H7 (cell line): Measurements from ENCODE around the gene ABCF2. TPM values are rescaled to one million over a fixed set of nuclear protein-coding genes. Genes with fewer than 3 reads are reported as not detected.

Experiments used
- DNase-seq: peaks from one replicate; pipeline ENCODE4 v3.0.0; 2012
- H3K27me3 ChIP-seq: 2 replicates; pipeline ENCODE4 v1.6.0; 2011; ENCODE audit warnings: mild to moderate bottlenecking, low read length; ENCODE audit not compliant: control insufficient read depth, insufficient read depth
- H3K36me3 ChIP-seq: replicated peaks from 2 replicates; pipeline ENCODE4 v1.5.1; 2011; ENCODE audit warnings: low read length; ENCODE audit not compliant: control insufficient read depth, insufficient read depth
- H3K4me3 ChIP-seq: 2 replicates; pipeline ENCODE4 v1.5.1; 2011; ENCODE audit warnings: low read depth, mild to moderate bottlenecking, control low read depth, low read length, moderate library complexity; ENCODE audit not compliant: insufficient read depth
- total RNA-seq: library from RNA; depleted of rRNA; stranded (reverse); fragments of >200 nt; shearing (Covaris generic); gene quantifications from 2 replicates; pipeline ENCODE4 v1.2.3, GENCODE V29; 2014

The ABCF2 gene
- total RNA-seq, 1 experiment from 2014 or later, result 47.3 TPM

- peaks cover 3% of the 10 kb centered on the region; the same call in 1 of the 2 replicates for H3K27me3 ChIP-seq
- H3K4me3 ChIP-seq, result no peak overlapping the region
- no peaks in the 10 kb centered on the region for H3K36me3 ChIP-seq
- DNase-seq, result peak; percentile 61
These were observed 35.5 kb downstream of the ABCF2 start for GRCh38 chr7:151191544-151191943.

GRCh38 chr7:151189038-151189437, 38.0 kb downstream of the ABCF2 start:
- H3K27me3 ChIP-seq, result peaks cover 3% of the 10 kb centered on the region; the same call in 1 of the 2 replicates
- DNase-seq, result no peak
- no peak overlapping the region for H3K4me3 ChIP-seq
- H3K36me3 ChIP-seq, result no peaks in the 10 kb centered on the region

GRCh38 chr7:151188252-151188542, 38.8 kb downstream of the ABCF2 start:
- Histone ChIP-seq H3K36me3 (no peaks in the 10 kb centered on the region), H3K27me3 (peaks cover 3% of the 10 kb centered on the region; the same call in 1 of the 2 replicates), H3K4me3 (no peak overlapping the region)
- no peak for DNase-seq

GRCh38 chr7:151187409-151188251, 39.4 kb downstream of the ABCF2 start:
- Histone ChIP-seq H3K36me3 (no peaks in the 10 kb centered on the region), H3K4me3 (no peak overlapping the region), H3K27me3 (peaks cover 3% of the 10 kb centered on the region; the same call in 1 of the 2 replicates)
- no peak for DNase-seq

- no peak for DNase-seq
- H3K27me3 ChIP-seq, result peaks cover 3% of the 10 kb centered on the region; the same call in 1 of the 2 replicates
- no peaks in the 10 kb centered on the region for H3K36me3 ChIP-seq
- no peak within 1 kb of the TSS for H3K4me3 ChIP-seq
These were observed 40.2 kb downstream of the ABCF2 start, which contains the start of gene ASB10 for GRCh38 chr7:151186640-151187408. Gene ASB10, minus strand, starts transcription at chr7:151187250. Its CDS starts 120 bp downstream, at chr7:151187130.

GRCh38 chr7:151185762-151186639, 41.0 kb downstream of the ABCF2 start:
- Histone ChIP-seq H3K4me3 (no peak overlapping the region), H3K27me3 (peaks cover 3% of the 10 kb centered on the region; the same call in 1 of the 2 replicates), H3K36me3 (no peaks in the 10 kb centered on the region)
- DNase-seq, result no peak

GRCh38 chr7:151181011-151181431, 46.0 kb downstream of the ABCF2 start:
- H3K4me3 ChIP-seq, result no peak overlapping the region
- no peaks in the 10 kb centered on the region for H3K36me3 ChIP-seq
- H3K27me3 ChIP-seq, result peaks cover 2% of the 10 kb centered on the region
- peak; percentile 38 for DNase-seq

GRCh38 chr7:151179946-151180345, 47.1 kb downstream of the ABCF2 start:
- Histone ChIP-seq H3K4me3 (no peak overlapping the region), H3K36me3 (no peaks in the 10 kb centered on the region), H3K27me3 (peaks cover 4% of the 10 kb centered on the region)
- DNase-seq, result peak; percentile 25

- Histone ChIP-seq H3K4me3 (no peak overlapping the region), H3K36me3 (no peaks in the 10 kb centered on the region), H3K27me3 (peaks cover 4% of the 10 kb centered on the region)
- no peak for DNase-seq
These were observed 47.6 kb downstream of the ABCF2 start for GRCh38 chr7:151179287-151179860.

GRCh38 chr7:151178831-151179230, 48.2 kb downstream of the ABCF2 start:
- DNase-seq, result peak; percentile 32
- Histone ChIP-seq H3K27me3 (peaks cover 4% of the 10 kb centered on the region), H3K36me3 (no peaks in the 10 kb centered on the region), H3K4me3 (no peak overlapping the region)

GRCh38 chr7:151178236-151178635, 48.8 kb downstream of the ABCF2 start:
- no peak for DNase-seq
- peaks cover 6% of the 10 kb centered on the region for H3K27me3 ChIP-seq
- no peaks in the 10 kb centered on the region for H3K36me3 ChIP-seq
- H3K4me3 ChIP-seq, result no peak overlapping the region

- H3K27me3 ChIP-seq, result peaks cover 9% of the 10 kb centered on the region
- no peak for DNase-seq
- H3K36me3 ChIP-seq, result no peaks in the 10 kb centered on the region
- no peak overlapping the region for H3K4me3 ChIP-seq
These were observed 49.7 kb downstream of the ABCF2 start for GRCh38 chr7:151177310-151177709.

GRCh38 chr7:151176401-151176800, 50.6 kb downstream of the ABCF2 start:
- peaks cover 13% of the 10 kb centered on the region for H3K27me3 ChIP-seq
- no peaks in the 10 kb centered on the region for H3K36me3 ChIP-seq
- H3K4me3 ChIP-seq, result no peak overlapping the region
- no peak for DNase-seq

- Histone ChIP-seq H3K4me3 (no peak overlapping the region), H3K27me3 (peaks cover 13% of the 10 kb centered on the region), H3K36me3 (no peaks in the 10 kb centered on the region)
- DNase-seq, result peak; percentile 90
These were observed 51.2 kb downstream of the ABCF2 start for GRCh38 chr7:151175793-151176311.
